GM23338 (cell line): ENCODE results near the gene SEL1L3. TPM values are rescaled to one million over a fixed set of nuclear protein-coding genes. Genes with fewer than 3 reads are reported as not detected.

ENCODE experiments used
- ATAC-seq: fragments of 200-7000 bp; cut with Tn5 transposase; 3 replicates; pipeline ENCODE4 v1.9.1; 2020
- DNase-seq: peaks from one replicate; pipeline ENCODE4 v3.0.0-alpha.2; 2015; ENCODE audit warnings: low spot score
- H2AFZ ChIP-seq: fragments of 200-600 bp; sonication (generic); 2 replicates; pipeline ENCODE4 v1.8.0; 2016; ENCODE audit warnings: antibody characterized with exemption, mild to moderate bottlenecking, moderate library complexity
- H3F3A ChIP-seq: fragments of 200-600 bp; sonication (generic); replicated peaks from 2 replicates; pipeline ENCODE4 v1.8.0; 2017; ENCODE audit warnings: antibody characterized with exemption, mixed run types, low read depth
- H3K27ac ChIP-seq: fragments of 200-600 bp; sonication (generic); 2 replicates; pipeline ENCODE4 v1.6.1; 2016; ENCODE audit warnings: low read depth
- H3K27me3 ChIP-seq: fragments of 200-600 bp; sonication (generic); 2 replicates; pipeline ENCODE4 v1.8.0; 2016; ENCODE audit warnings: mild to moderate bottlenecking, mixed run types, moderate library complexity; ENCODE audit not compliant: insufficient read depth
- H3K36me3 ChIP-seq: fragments of 200-600 bp; sonication (generic); 2 replicates; pipeline ENCODE4 v1.8.0; 2016; ENCODE audit warnings: mild to moderate bottlenecking; ENCODE audit not compliant: insufficient read depth
- H3K4me1 ChIP-seq: fragments of 200-600 bp; sonication (generic); 2 replicates; pipeline ENCODE4 v1.8.0; 2016; ENCODE audit warnings: mild to moderate bottlenecking, moderate library complexity; ENCODE audit not compliant: insufficient read depth
- H3K4me2 ChIP-seq: fragments of 200-600 bp; sonication (generic); 2 replicates; pipeline ENCODE4 v1.7.1; 2017; ENCODE audit warnings: mixed run types
- H3K4me3 ChIP-seq: fragments of 200-600 bp; sonication (generic); 2 replicates; pipeline ENCODE4 v1.6.1; 2016; ENCODE audit warnings: mixed run types
- H3K79me2 ChIP-seq: fragments of 200-600 bp; sonication (generic); replicated peaks from 2 replicates; pipeline ENCODE4 v1.8.0; 2017; ENCODE audit warnings: mild to moderate bottlenecking; ENCODE audit not compliant: insufficient read depth
- H3K9me2 ChIP-seq: fragments of 200-600 bp; sonication (generic); 2 replicates; pipeline ENCODE4 v1.8.0; 2017; ENCODE audit not compliant: insufficient read depth
- H4K20me1 ChIP-seq: fragments of 200-600 bp; sonication (generic); replicated peaks from 2 replicates; pipeline ENCODE4 v1.8.0; 2017; ENCODE audit warnings: mild to moderate bottlenecking; ENCODE audit not compliant: insufficient read depth
- H3K27ac Mint-ChIP-seq: 2 replicates; pipeline ENCODE4 v1.8.0; 2020; ENCODE audit warnings: inconsistent platforms, mild to moderate bottlenecking, moderate library complexity, mixed read lengths
- H3K27me3 Mint-ChIP-seq: 3 replicates; pipeline ENCODE4 v1.8.0; 2022; ENCODE audit warnings: low read depth, mild to moderate bottlenecking, moderate library complexity, mixed read lengths, inconsistent platforms; ENCODE audit not compliant: insufficient read depth, poor library complexity
- H3K36me3 Mint-ChIP-seq: 3 replicates; pipeline ENCODE4 v1.8.0; 2021; ENCODE audit warnings: low read depth, mild to moderate bottlenecking, inconsistent platforms, moderate library complexity, mixed read lengths
- H3K4me1 Mint-ChIP-seq: 3 replicates; pipeline ENCODE4 v1.8.0; 2020; ENCODE audit warnings: mild to moderate bottlenecking, inconsistent platforms, mixed read lengths
- H3K4me3 Mint-ChIP-seq: 3 replicates; pipeline ENCODE4 v1.8.0; 2021; ENCODE audit warnings: moderate library complexity, mild to moderate bottlenecking, inconsistent platforms, mixed read lengths
- H3K9me3 Mint-ChIP-seq: 3 replicates; pipeline ENCODE4 v1.8.0; 2020; ENCODE audit warnings: moderate library complexity, mild to moderate bottlenecking, inconsistent platforms, mixed read lengths
- CREB1 ChIP-seq: fragments of 250-450 bp; sonication (Bioruptor Pico); IDR thresholded peaks from 2 replicates; pipeline ENCODE4 v1.5.0; 2020; ENCODE audit warnings: low read depth, mild to moderate bottlenecking, moderate library complexity
- EZH2 ChIP-seq: fragments of 200-600 bp; sonication (generic); IDR thresholded peaks from one replicate; pipeline ENCODE4 v1.8.0; 2017; ENCODE audit warnings: antibody characterized with exemption, mild to moderate bottlenecking, low read depth; ENCODE audit not compliant: unreplicated experiment
- JUNB ChIP-seq: IDR thresholded peaks from one replicate; pipeline ENCODE4 v1.6.1; 2016; ENCODE audit warnings: antibody characterized with exemption; ENCODE audit not compliant: unreplicated experiment
- POLR2AphosphoS5 ChIP-seq: IDR thresholded peaks from 2 replicates; pipeline ENCODE4 v1.6.1; 2016; ENCODE audit warnings: antibody characterized with exemption, low read depth
- ZNF114 ChIP-seq: fragments of 250-450 bp; sonication (Bioruptor Pico); IDR thresholded peaks from 2 replicates; pipeline ENCODE4 v1.5.0; 2020; ENCODE audit warnings: mild to moderate bottlenecking, moderate library complexity
- ZNF331 ChIP-seq: fragments of 250-450 bp; sonication (Bioruptor Pico); IDR thresholded peaks from 2 replicates; pipeline ENCODE4 v1.5.0; 2020; ENCODE audit warnings: low read depth, mild to moderate bottlenecking, moderate library complexity
- polyA plus RNA-seq: library from polyadenylated mRNA; unstranded; fragments of >200 nt; fragmentation: Nextera tagmentation; extraction: Ambion mirVana; gene quantifications from 2 replicates; pipeline ENCODE4 v1.2.1, GENCODE V29; 2016
- total RNA-seq: library from RNA; depleted of rRNA; stranded (reverse); fragments of >200 nt; shearing (Covaris generic); gene quantifications from 2 replicates; pipeline ENCODE4 v1.2.3, GENCODE V29; 2014
- TF ChIP-seq, protein P1 (sequence below), 2 experiments: fragments of 200-600 bp in 1 of 2; sonication (generic) in 1 of 2; conservative IDR thresholded peaks; 2 replicates each; pipeline versions ENCODE4 v1.5.1 to v1.6.1; 2016 to 2017; ENCODE audit warnings: antibody characterized with exemption in 2 of 2, low read depth in 2 of 2, mild to moderate bottlenecking in 2 of 2, moderate library complexity in 1 of 2
- TF ChIP-seq, protein P2 (sequence below): IDR thresholded peaks from 2 replicates; pipeline ENCODE4 v1.6.1; 2016; ENCODE audit warnings: antibody characterized with exemption
- TF ChIP-seq, protein P3 (sequence below): IDR thresholded peaks from one replicate; pipeline ENCODE4 v1.6.1; 2018; ENCODE audit warnings: antibody characterized with exemption; ENCODE audit not compliant: unreplicated experiment

The SEL1L3 gene
- total and polyA plus RNA-seq, 2 experiments from 2014 or later = 17.1 to 61.7 TPM

DNA sequence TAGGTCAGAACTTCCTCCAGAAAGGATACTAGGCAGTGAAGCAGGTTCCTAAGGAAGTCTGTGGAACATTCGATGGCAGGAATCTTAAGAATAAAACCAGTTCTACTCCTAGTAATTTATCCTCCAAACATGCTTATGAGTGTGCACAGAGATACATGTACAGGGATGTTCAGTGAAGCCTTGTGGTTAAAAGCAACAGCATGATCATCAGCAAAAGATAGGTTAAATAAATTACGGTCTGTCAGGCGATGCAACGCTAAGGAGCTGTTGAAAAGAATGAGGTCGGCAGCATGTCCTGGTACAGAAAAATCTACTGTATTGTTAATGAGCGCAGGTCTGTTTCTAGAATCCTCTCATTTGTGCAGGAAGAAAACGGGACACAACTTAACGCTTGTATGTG, 23.6 kb downstream of the SEL1L3 start (continued):
- TF ChIP-seq, protein P1, sequence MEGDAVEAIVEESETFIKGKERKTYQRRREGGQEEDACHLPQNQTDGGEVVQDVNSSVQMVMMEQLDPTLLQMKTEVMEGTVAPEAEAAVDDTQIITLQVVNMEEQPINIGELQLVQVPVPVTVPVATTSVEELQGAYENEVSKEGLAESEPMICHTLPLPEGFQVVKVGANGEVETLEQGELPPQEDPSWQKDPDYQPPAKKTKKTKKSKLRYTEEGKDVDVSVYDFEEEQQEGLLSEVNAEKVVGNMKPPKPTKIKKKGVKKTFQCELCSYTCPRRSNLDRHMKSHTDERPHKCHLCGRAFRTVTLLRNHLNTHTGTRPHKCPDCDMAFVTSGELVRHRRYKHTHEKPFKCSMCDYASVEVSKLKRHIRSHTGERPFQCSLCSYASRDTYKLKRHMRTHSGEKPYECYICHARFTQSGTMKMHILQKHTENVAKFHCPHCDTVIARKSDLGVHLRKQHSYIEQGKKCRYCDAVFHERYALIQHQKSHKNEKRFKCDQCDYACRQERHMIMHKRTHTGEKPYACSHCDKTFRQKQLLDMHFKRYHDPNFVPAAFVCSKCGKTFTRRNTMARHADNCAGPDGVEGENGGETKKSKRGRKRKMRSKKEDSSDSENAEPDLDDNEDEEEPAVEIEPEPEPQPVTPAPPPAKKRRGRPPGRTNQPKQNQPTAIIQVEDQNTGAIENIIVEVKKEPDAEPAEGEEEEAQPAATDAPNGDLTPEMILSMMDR (conservative IDR thresholded peaks at IDR 0.05; ENCODE audit: low read depth in 2 of 2) = no peak
- TF ChIP-seq, protein P2, sequence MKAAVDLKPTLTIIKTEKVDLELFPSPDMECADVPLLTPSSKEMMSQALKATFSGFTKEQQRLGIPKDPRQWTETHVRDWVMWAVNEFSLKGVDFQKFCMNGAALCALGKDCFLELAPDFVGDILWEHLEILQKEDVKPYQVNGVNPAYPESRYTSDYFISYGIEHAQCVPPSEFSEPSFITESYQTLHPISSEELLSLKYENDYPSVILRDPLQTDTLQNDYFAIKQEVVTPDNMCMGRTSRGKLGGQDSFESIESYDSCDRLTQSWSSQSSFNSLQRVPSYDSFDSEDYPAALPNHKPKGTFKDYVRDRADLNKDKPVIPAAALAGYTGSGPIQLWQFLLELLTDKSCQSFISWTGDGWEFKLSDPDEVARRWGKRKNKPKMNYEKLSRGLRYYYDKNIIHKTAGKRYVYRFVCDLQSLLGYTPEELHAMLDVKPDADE = no peak
- TF ChIP-seq EZH2 = no peak
- no peak for TF ChIP-seq CREB1 (CRISPR knock-in tag)
- no peak for TF ChIP-seq JUNB

DNA sequence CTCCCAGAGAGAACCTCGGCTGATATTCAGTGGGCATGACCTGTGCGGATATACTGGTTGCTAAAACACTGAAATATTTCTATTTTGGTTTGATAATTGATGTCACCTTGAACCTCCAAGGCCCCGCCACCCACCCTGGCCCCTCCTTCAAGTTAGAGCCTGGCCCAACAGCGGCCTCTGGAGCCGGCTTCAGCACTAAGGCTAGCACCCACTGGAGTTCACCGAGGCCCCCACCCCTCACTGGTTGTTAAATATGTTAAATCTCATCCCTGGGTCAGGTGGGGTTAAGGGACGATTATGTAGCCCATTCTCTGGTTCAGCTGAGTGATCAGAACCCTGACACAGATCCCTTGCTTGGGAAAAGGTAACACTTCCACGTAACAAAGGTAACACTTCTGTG, 24.3 kb downstream of the SEL1L3 start:
- H3K4me3 Mint-ChIP-seq = no peak overlapping the region
- Histone ChIP-seq H4K20me1 (peaks cover 5% of the 10 kb centered on the region; the same call in 1 of the 2 replicates), H3K36me3 (no peaks in the 10 kb centered on the region), H3K4me3 (no peak overlapping the region), H3F3A (no peaks in the 10 kb centered on the region), H3K79me2 (peaks cover 68% of the 10 kb centered on the region), H3K4me2 (no peak overlapping the region), H3K27ac (no peak overlapping the region), H2AFZ (no peak overlapping the region), H3K27me3 (no peaks in the 10 kb centered on the region), H3K9me2 (no peaks in the 10 kb centered on the region), H3K4me1 (peaks cover 31% of the 10 kb centered on the region)
- H3K9me3 Mint-ChIP-seq = no peaks in the 10 kb centered on the region
- no peaks in the 10 kb centered on the region for H3K27me3 Mint-ChIP-seq
- no peak overlapping the region for H3K27ac Mint-ChIP-seq
- H3K4me1 Mint-ChIP-seq = peaks cover 31% of the 10 kb centered on the region
- H3K36me3 Mint-ChIP-seq = no peaks in the 10 kb centered on the region; the same call in 1 of the 3 replicates
- DNase-seq (peak; percentile 53), ATAC-seq (peak; percentile 72)
- no peak for TF ChIP-seq POLR2AphosphoS5
- TF ChIP-seq JUNB = no peak
- TF ChIP-seq, protein P1 (conservative IDR thresholded peaks at IDR 0.05; ENCODE audit: low read depth in 2 of 2) = peak in 1 of 2 experiments; percentile 31; a peak in 2 of 4 replicates
- no peak for TF ChIP-seq ZNF114 (CRISPR knock-in tag)
- TF ChIP-seq, protein P3, sequence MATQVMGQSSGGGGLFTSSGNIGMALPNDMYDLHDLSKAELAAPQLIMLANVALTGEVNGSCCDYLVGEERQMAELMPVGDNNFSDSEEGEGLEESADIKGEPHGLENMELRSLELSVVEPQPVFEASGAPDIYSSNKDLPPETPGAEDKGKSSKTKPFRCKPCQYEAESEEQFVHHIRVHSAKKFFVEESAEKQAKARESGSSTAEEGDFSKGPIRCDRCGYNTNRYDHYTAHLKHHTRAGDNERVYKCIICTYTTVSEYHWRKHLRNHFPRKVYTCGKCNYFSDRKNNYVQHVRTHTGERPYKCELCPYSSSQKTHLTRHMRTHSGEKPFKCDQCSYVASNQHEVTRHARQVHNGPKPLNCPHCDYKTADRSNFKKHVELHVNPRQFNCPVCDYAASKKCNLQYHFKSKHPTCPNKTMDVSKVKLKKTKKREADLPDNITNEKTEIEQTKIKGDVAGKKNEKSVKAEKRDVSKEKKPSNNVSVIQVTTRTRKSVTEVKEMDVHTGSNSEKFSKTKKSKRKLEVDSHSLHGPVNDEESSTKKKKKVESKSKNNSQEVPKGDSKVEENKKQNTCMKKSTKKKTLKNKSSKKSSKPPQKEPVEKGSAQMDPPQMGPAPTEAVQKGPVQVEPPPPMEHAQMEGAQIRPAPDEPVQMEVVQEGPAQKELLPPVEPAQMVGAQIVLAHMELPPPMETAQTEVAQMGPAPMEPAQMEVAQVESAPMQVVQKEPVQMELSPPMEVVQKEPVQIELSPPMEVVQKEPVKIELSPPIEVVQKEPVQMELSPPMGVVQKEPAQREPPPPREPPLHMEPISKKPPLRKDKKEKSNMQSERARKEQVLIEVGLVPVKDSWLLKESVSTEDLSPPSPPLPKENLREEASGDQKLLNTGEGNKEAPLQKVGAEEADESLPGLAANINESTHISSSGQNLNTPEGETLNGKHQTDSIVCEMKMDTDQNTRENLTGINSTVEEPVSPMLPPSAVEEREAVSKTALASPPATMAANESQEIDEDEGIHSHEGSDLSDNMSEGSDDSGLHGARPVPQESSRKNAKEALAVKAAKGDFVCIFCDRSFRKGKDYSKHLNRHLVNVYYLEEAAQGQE = peak; percentile 72
- no peak for TF ChIP-seq ZNF331 (CRISPR knock-in tag)
- TF ChIP-seq EZH2 = no peak
